Endothelial cell of umbilical vein (primary cell): ENCODE results near the gene MRPL24. TPM values are rescaled to one million over a fixed set of nuclear protein-coding genes. Genes with fewer than 3 reads are reported as not detected.
A peak's percentile ranks its signal among the peaks of the same experiment; 100 is the strongest.

Source experiments
- BruUV-seq: library from RNA; stranded (reverse); fragments of 400-500 nt; replicated peaks from 2 replicates; lab custom pipeline; 2021; lab: Mats Ljungman, UMichigan
- CTCF ChIA-PET: fragments of 300-600, 350-600 bp; sonication (Branson Sonifier 250); formaldehyde crosslinking; loops from one replicate; lab custom pipeline; 2021; ENCODE audit warnings: antibody characterized with exemption, inconsistent platforms; lab: Charles Lee
- POLR2A ChIA-PET: fragments of 300-600, 350-600 bp; sonication (Branson Sonifier 250); formaldehyde crosslinking; loops from one replicate; lab custom pipeline; 2021; ENCODE audit warnings: antibody characterized with exemption, inconsistent platforms; lab: Charles Lee
- DNase-seq: peaks from one replicate; pipeline ENCODE4 v3.0.0-alpha.2; 2011; ENCODE audit warnings: low read depth, low spot score
- FAIRE-seq: peaks from 2 replicates; lab custom pipeline; 2011; peaks lifted over from hg19 to GRCh38; lab: Jason Lieb, UNC
- H2AFZ ChIP-seq: 2 replicates; pipeline ENCODE4 v1.6.0; 2012; ENCODE audit warnings: low read depth, low read length, control low read depth, inconsistent platforms
- H3K27ac ChIP-seq: 2 replicates; pipeline ENCODE4 v1.5.1; 2011; ENCODE audit warnings: low read depth, mild to moderate bottlenecking, control low read depth, low read length, moderate library complexity; ENCODE audit not compliant: insufficient read depth
- H3K27me3 ChIP-seq, 2 experiments: 2 replicates each; pipeline versions ENCODE4 v1.6.0 to v1.6.1; 2011; ENCODE audit warnings: low read length in 2 of 2, mixed read lengths in 1 of 2; ENCODE audit not compliant: control insufficient read depth in 2 of 2, insufficient read depth in 2 of 2
- H3K36me3 ChIP-seq, 2 experiments: 2 replicates in 1 of 2; 3 replicates in 1 of 2; pipeline ENCODE4 v1.5.1; 2011; ENCODE audit warnings: low read length in 2 of 2, mild to moderate bottlenecking in 1 of 2, moderate library complexity in 1 of 2; ENCODE audit not compliant: control insufficient read depth in 2 of 2, insufficient read depth in 2 of 2; ENCODE audit errors: extremely low read depth in 1 of 2
- H3K4me1 ChIP-seq: 3 replicates; pipeline ENCODE4 v1.5.1; 2011; ENCODE audit warnings: mild to moderate bottlenecking, low read length; ENCODE audit not compliant: control insufficient read depth, insufficient read depth; ENCODE audit errors: extremely low read depth
- H3K4me2 ChIP-seq: 2 replicates; pipeline ENCODE4 v1.6.1; 2011; ENCODE audit warnings: low read length, control low read depth, mixed read lengths; ENCODE audit not compliant: insufficient read depth
- H3K4me3 ChIP-seq, 3 experiments: fragments of 200-600 bp in 1 of 3; sonication (generic), shearing (Covaris generic) in 1 of 3; replicated peaks in 1 of 3; 2 replicates each; pipeline ENCODE4 v1.5.1; 2011 to 2016; ENCODE audit warnings: control low read depth in 3 of 3, low read length in 3 of 3, mild to moderate bottlenecking in 2 of 3, inconsistent platforms in 1 of 3, low read depth in 1 of 3, moderate library complexity in 1 of 3; ENCODE audit not compliant: insufficient read depth in 1 of 3
- H3K79me2 ChIP-seq: 2 replicates; pipeline ENCODE4 v1.6.0; 2012; ENCODE audit warnings: low read length, inconsistent platforms; ENCODE audit not compliant: control insufficient read depth, insufficient read depth
- H3K9ac ChIP-seq: replicated peaks from 2 replicates; pipeline ENCODE3; 2011; ENCODE audit warnings: low read length, control low read depth; ENCODE audit not compliant: insufficient read depth; ENCODE audit errors: extremely low read depth
- H3K9me1 ChIP-seq: replicated peaks from 3 replicates; pipeline ENCODE4 v1.6.0; 2011; ENCODE audit warnings: mild to moderate bottlenecking, low read length; ENCODE audit not compliant: control insufficient read depth, insufficient read depth; ENCODE audit errors: extremely low read depth
- H3K9me3 ChIP-seq: replicated peaks from 2 replicates; pipeline ENCODE4 v1.5.1; 2012; ENCODE audit warnings: low read length, inconsistent platforms; ENCODE audit not compliant: control insufficient read depth, insufficient read depth
- H4K20me1 ChIP-seq: replicated peaks from 2 replicates; pipeline ENCODE3; 2011; ENCODE audit warnings: mild to moderate bottlenecking, low read length; ENCODE audit not compliant: control insufficient read depth, insufficient read depth; ENCODE audit errors: extremely low read depth
- EZH2 ChIP-seq: IDR thresholded peaks from 2 replicates; pipeline ENCODE4 v1.6.1; 2012; ENCODE audit warnings: borderline replicate concordance, low read depth, mild to moderate bottlenecking, moderate library complexity, low read length, inconsistent platforms; ENCODE audit not compliant: severe bottlenecking
- JUN ChIP-seq: IDR thresholded peaks from 2 replicates; pipeline ENCODE4 v1.6.1; 2011; ENCODE audit warnings: borderline replicate concordance, low read depth; ENCODE audit not compliant: insufficient read length, insufficient read depth
- POLR2AphosphoS5 ChIP-seq: IDR thresholded peaks from 2 replicates; pipeline ENCODE4 v1.6.1; 2012; ENCODE audit warnings: low read depth, mild to moderate bottlenecking, control low read depth, low read length, moderate library complexity; ENCODE audit not compliant: insufficient read depth
- dilution Hi-C: fragments of 300-500 bp; cut with MboI; formaldehyde crosslinking; loops from one replicate; pipeline ENCODE4 v1.15.0; 2019; ENCODE audit warnings: low sequenced_read_pairs; ENCODE audit not compliant: extremely low pct_ligation_motif_present
- intact Hi-C: fragments of 100-400 bp; cut with micrococcal nuclease; formaldehyde crosslinking; loops from one replicate; pipeline ENCODE4 v1.10.0; 2022
- polyA plus RNA-seq, 4 experiments: library from polyadenylated mRNA; depleted of rRNA in 3 of 4; stranded (reverse) in 3 of 4; unstranded in 1 of 4; fragments of >200 nt; gene quantifications; 2 replicates each; pipeline versions ENCODE4 v1.2.1 to v1.2.3, GENCODE V29; 2011 to 2012; ENCODE audit warnings: missing spikeins in 1 of 4
- total RNA-seq: library from RNA; stranded (reverse); gene quantifications from 2 replicates; pipeline ENCODE4 v1.2.3, GENCODE V29; 2021
- TF ChIP-seq, protein P1 (sequence below): IDR thresholded peaks from 2 replicates; pipeline ENCODE4 v1.6.1; 2011; ENCODE audit not compliant: insufficient read depth, insufficient read length

MRPL24 gene
- total and polyA plus RNA-seq, 2 donors (not counting 3 experiments of a cell fraction or from before 2014, with no cell fraction given), result 47.9 to 77.7 TPM

DNA sequence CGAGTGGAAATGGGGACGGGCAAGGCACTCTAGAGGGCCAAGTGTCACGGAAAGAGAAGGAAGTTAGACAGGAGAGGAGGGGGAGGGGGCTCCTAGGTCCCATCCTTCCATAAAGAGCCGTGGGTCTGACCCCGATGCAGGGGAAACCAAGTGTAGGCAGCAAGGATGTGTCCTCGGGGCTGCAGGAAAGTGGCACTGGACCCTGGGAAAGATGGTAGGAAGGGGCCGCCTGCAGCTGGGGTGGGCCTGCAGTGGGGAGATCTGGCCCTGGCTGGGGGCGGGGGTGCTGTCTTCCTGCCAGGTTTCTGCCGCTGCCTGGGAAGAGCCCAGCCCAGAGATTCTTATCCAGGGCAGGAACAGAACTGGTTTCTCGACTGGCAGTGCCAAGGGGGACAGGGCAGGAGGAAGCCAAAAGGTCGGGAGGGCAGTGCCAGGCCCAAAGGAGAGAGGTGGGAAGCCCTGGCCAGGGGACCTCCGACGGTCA lies 48.4 kb downstream of the MRPL24 start:
- no peak overlapping the region for H3K9ac ChIP-seq

DNA sequence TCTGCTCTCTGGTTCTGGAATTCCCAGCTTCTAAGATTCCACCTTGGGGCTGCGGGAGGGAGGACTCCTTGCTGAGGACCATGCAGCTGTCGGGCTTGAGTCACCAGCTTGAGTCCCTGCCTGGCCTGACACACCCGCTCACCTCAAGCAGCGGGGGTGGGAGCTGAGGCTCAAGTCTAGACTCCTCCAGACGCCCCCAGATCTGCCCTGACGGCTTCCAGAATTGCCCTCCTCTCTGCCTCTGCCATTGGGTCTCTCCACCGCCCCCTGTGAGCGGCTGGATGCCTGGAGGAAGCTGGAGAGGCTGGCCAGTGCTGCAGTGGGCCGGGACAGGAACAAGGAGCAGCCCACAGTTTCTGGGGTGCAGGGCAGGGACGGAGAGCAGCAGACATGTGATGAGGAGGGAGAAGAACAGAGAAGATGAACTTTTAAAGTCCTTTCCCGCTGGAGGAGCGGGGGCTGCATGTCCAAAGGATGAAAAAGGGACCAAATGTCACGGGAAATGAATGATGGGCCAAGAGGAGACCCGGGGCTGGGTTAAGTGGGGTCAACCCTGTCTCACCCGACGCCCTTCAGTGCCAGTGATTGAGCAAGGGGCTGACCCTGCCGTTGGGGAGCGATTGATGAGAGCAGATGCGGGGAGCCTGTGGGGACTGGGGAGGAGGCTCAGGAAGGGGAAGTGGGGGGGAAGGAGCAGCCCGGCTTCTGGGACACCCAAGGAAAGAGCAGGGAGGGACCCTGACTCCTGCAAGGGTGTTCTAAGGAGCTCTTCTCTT lies 49.0 kb downstream of the MRPL24 start:
- no peak for TF ChIP-seq POLR2AphosphoS5
- TF ChIP-seq EZH2, result peak; percentile 57
- TF ChIP-seq, protein P1, sequence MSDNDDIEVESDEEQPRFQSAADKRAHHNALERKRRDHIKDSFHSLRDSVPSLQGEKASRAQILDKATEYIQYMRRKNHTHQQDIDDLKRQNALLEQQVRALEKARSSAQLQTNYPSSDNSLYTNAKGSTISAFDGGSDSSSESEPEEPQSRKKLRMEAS, result no peak
- no peaks in the 10 kb centered on the region for H3K9me3 ChIP-seq
- ChIA-PET POLR2A (no interaction called here), CTCF (interaction anchor here (0.6 to 16.7 kb wide), 10 partner anchors 13 to 198 kb away, joined by 3 to 546 read pairs (median 105); partner anchors contain the start of genes CRABP2, INSRR, ISG20L2 and METTL25B)
- no peak overlapping the region for H3K4me2 ChIP-seq
- H2AFZ ChIP-seq, result no peak overlapping the region
- no peak for FAIRE-seq
- dilution Hi-C loops (no loop called here), intact Hi-C loops (no loop called here)
- H3K27ac ChIP-seq, result no peak overlapping the region
- H4K20me1 ChIP-seq, result no peaks in the 10 kb centered on the region
- no peaks in the 10 kb centered on the region for H3K36me3 ChIP-seq
- H3K4me1 ChIP-seq, result no peaks in the 10 kb centered on the region
- H3K9me1 ChIP-seq, result no peaks in the 10 kb centered on the region
- no TSS peak for BruUV-seq
- H3K9ac ChIP-seq, result no peak overlapping the region
- no peaks in the 10 kb centered on the region for H3K79me2 ChIP-seq
- DNase-seq, result no peak
- no peak overlapping the region for H3K4me3 ChIP-seq
- H3K27me3 ChIP-seq, result peaks cover 12 to 20% of the 10 kb centered on the region in 2 experiments

More for the DNA sequence above, 48.4 kb downstream of the MRPL24 start:
- no peak overlapping the region for H2AFZ ChIP-seq
- dilution Hi-C loops, result no loop called here
- TF ChIP-seq JUN (no peak), EZH2 (peak; percentile 24)
- no peaks in the 10 kb centered on the region for H4K20me1 ChIP-seq
- intact Hi-C loops, result no loop called here
- no peak overlapping the region for H3K4me2 ChIP-seq
- H3K9me3 ChIP-seq, result no peaks in the 10 kb centered on the region
- no peaks in the 10 kb centered on the region for H3K9me1 ChIP-seq
- H3K4me3 ChIP-seq, result no peak overlapping the region
- no peaks in the 10 kb centered on the region for H3K36me3 ChIP-seq
- H3K27ac ChIP-seq, result no peak overlapping the region
- POLR2A ChIA-PET, result no interaction called here
- no peaks in the 10 kb centered on the region for H3K79me2 ChIP-seq
- no TSS peak for BruUV-seq
- CTCF ChIA-PET, result interaction anchor here (0.6 to 16.7 kb wide), 8 partner anchors 13 to 168 kb away, joined by 3 to 546 read pairs (median 106); partner anchors contain the start of genes CRABP2, INSRR, ISG20L2 and METTL25B
- no peaks in the 10 kb centered on the region for H3K4me1 ChIP-seq
- DNase-seq (no peak), FAIRE-seq (no peak)
- H3K27me3 ChIP-seq, result peaks cover 12 to 20% of the 10 kb centered on the region in 2 experiments
